Activated B cell treated with CpG ODN at 0.5 μM for 24 hours (primary cell): Measurements from ENCODE around the gene CHMP2A. TPM values are rescaled to one million over a fixed set of nuclear protein-coding genes. Genes with fewer than 3 reads are reported as not detected.
"Not testable (repeated sequence)": the region's sequence is repeated elsewhere in the genome, so short reads cannot be mapped to it uniquely, and the experiment has no call there.

Experiments
- ATAC-seq: fragments of 200-7000 bp; cut with Tn5 transposase; one replicate; pipeline ENCODE4 v1.10.0; 2021; ENCODE audit warnings: low read depth, mild to moderate bottlenecking, moderate library complexity
- CTCF ChIA-PET: fragments of 350-600 bp; sonication (Branson Sonifier 250); formaldehyde crosslinking; loops from one replicate; lab custom pipeline; 2021; ENCODE audit warnings: antibody characterized with exemption; lab: Charles Lee
- POLR2A ChIA-PET: fragments of 350-600 bp; sonication (Branson Sonifier 250); formaldehyde crosslinking; loops from one replicate; lab custom pipeline; 2021; ENCODE audit warnings: antibody characterized with exemption; lab: Charles Lee
- DNase-seq: peaks from one replicate; pipeline ENCODE4 v3.0.0; 2022
- H3K27ac Mint-ChIP-seq: one replicate; pipeline ENCODE4 v1.8.0; 2020; ENCODE audit warnings: mixed read lengths
- H3K27me3 Mint-ChIP-seq: one replicate; pipeline ENCODE4 v1.8.0; 2021; ENCODE audit warnings: mixed read lengths
- H3K36me3 Mint-ChIP-seq: one replicate; pipeline ENCODE4 v1.8.0; 2021; ENCODE audit warnings: low read depth, mixed read lengths
- H3K4me1 Mint-ChIP-seq: one replicate; pipeline ENCODE4 v1.8.0; 2021; ENCODE audit warnings: mixed read lengths
- H3K4me3 Mint-ChIP-seq: one replicate; pipeline ENCODE4 v1.8.0; 2020; ENCODE audit warnings: mild to moderate bottlenecking, mixed read lengths
- H3K9me3 Mint-ChIP-seq: one replicate; pipeline ENCODE4 v1.8.0; 2020; ENCODE audit warnings: mixed read lengths
- CTCF ChIP-seq: fragments of 200-600 bp; IDR thresholded peaks from one replicate; pipeline ENCODE4 v1.8.0; 2022; ENCODE audit warnings: antibody characterized with exemption, mild to moderate bottlenecking
- intact Hi-C: fragments of 100-400 bp; cut with micrococcal nuclease; formaldehyde crosslinking; loops from one replicate; pipeline ENCODE4 v1.15.1; 2024
- total RNA-seq: library from RNA; stranded (reverse); gene quantifications from 2 replicates; pipeline ENCODE4 v1.2.3, GENCODE V29; 2022

CHMP2A gene
- total RNA-seq, 1 donor from 2014 or later = 95.6 TPM

GRCh38 chr19:58545286-58546018, 9.5 kb downstream of the CHMP2A start:
- Mint-ChIP-seq H3K9me3 (no peaks in the 10 kb centered on the region), H3K4me1 (peaks cover 27% of the 10 kb centered on the region), H3K27ac (peak overlapping the region; percentile 87), H3K27me3 (peaks cover 10% of the 10 kb centered on the region), H3K4me3 (peak overlapping the region; percentile 91), H3K36me3 (peaks cover 59% of the 10 kb centered on the region)
- CTCF ChIA-PET = no interaction called here
- POLR2A ChIA-PET = interaction anchor here (1.3 to 4.1 kb wide), 5 partner anchors 9 to 183 kb away, joined by 6 to 82 read pairs (median 19); partner anchors contain the start of genes CHMP2A, MZF1, UBE2M and ZBTB45
- intact Hi-C loops = loop anchor here (2.0 kb wide), 1 partner anchor 79 kb away; the partner anchor contains the start of gene ZNF324
- no peak for ATAC-seq
- DNase-seq = no peak
- no peak for TF ChIP-seq CTCF

GRCh38 chr19:58544591-58545285, 10.2 kb downstream of the CHMP2A start:
- peaks cover 52% of the 10 kb centered on the region for H3K36me3 Mint-ChIP-seq
- no peak for DNase-seq
- peak overlapping the region; percentile 87 for H3K27ac Mint-ChIP-seq
- peaks cover 27% of the 10 kb centered on the region for H3K4me1 Mint-ChIP-seq
- CTCF ChIA-PET = interaction anchor here (1.4 kb wide), 1 partner anchor 24 kb away, joined by 17 read pairs; the partner anchor contains the start of gene ZBTB45
- intact Hi-C loops = loop anchor here (1.0 to 2.0 kb wide), 10 partner anchors 11 to 361 kb away; partner anchors contain the start of genes CHMP2A, MZF1, ZBTB45 and ZNF274
- no peaks in the 10 kb centered on the region for H3K9me3 Mint-ChIP-seq
- POLR2A ChIA-PET = interaction anchor here (0.5 to 4.1 kb wide), 26 partner anchors 9 to 863 kb away, joined by 3 to 82 read pairs (median 5); partner anchors contain the start of genes CHMP2A, MZF1, UBE2M and ZBTB45
- H3K27me3 Mint-ChIP-seq = peaks cover 10% of the 10 kb centered on the region
- peak; percentile 39 for ATAC-seq
- peak overlapping the region; percentile 94 for H3K4me3 Mint-ChIP-seq
- no peak for TF ChIP-seq CTCF

GRCh38 chr19:58543826-58544590, 10.9 kb downstream of the CHMP2A start, which contains the start of gene TRIM28:
TSS of gene TRIM28 (plus strand) at chr19:58544064. CDS start at chr19:58544758, 694 bp downstream.
- ChIA-PET CTCF (interaction anchor here (1.4 kb wide), 1 partner anchor 24 kb away, joined by 17 read pairs; the partner anchor contains the start of gene ZBTB45), POLR2A (interaction anchor here (0.5 to 4.1 kb wide), 28 partner anchors 9 to 862 kb away, joined by 3 to 82 read pairs (median 5); partner anchors contain the start of genes CHMP2A, MZF1, UBE2M and ZBTB45)
- intact Hi-C loops = loop anchor here (1.0 to 2.0 kb wide), 10 partner anchors 11 to 361 kb away; partner anchors contain the start of genes CHMP2A, MZF1, ZBTB45 and ZNF274
- H3K27me3 Mint-ChIP-seq = peaks cover 16% of the 10 kb centered on the region
- H3K27ac Mint-ChIP-seq = peak within 1 kb of the TSS; percentile 98
- peaks cover 45% of the 10 kb centered on the region for H3K36me3 Mint-ChIP-seq
- ATAC-seq (peak; percentile 87), DNase-seq (peak; percentile 100)
- peak within 1 kb of the TSS; percentile 94 for H3K4me3 Mint-ChIP-seq
- H3K9me3 Mint-ChIP-seq = no peaks in the 10 kb centered on the region
- peaks cover 27% of the 10 kb centered on the region for H3K4me1 Mint-ChIP-seq
- no peak for TF ChIP-seq CTCF

GRCh38 chr19:58542641-58543372, 12.1 kb downstream of the CHMP2A start:
- intact Hi-C loops, H3K4me3 Mint-ChIP-seq, DNase-seq, H3K9me3 Mint-ChIP-seq, H3K27ac Mint-ChIP-seq, ATAC-seq: not testable (repeated sequence)
- CTCF ChIA-PET = interaction anchor here (1.4 kb wide), 1 partner anchor 22 kb away, joined by 17 read pairs; the partner anchor contains the start of gene ZBTB45
- peaks cover 34% of the 10 kb centered on the region for H3K36me3 Mint-ChIP-seq
- peaks cover 19% of the 10 kb centered on the region for H3K27me3 Mint-ChIP-seq
- peaks cover 32% of the 10 kb centered on the region for H3K4me1 Mint-ChIP-seq
- POLR2A ChIA-PET = interaction anchor here (0.6 to 4.1 kb wide), 14 partner anchors 8 to 484 kb away, joined by 3 to 82 read pairs (median 5); partner anchors contain the start of genes CHMP2A, UBE2M, ZBTB45 and ZNF324

GRCh38 chr19:58539169-58539559, 15.7 kb downstream of the CHMP2A start:
- CTCF ChIA-PET = not testable (repeated sequence)

More at GRCh38 chr19:58539169-58539559, 15.7 kb downstream of the CHMP2A start:
- Mint-ChIP-seq H3K27me3 (peaks cover 19% of the 10 kb centered on the region), H3K4me1 (peaks cover 13% of the 10 kb centered on the region)
- H3K9me3 Mint-ChIP-seq, H3K27ac Mint-ChIP-seq, intact Hi-C loops, H3K4me3 Mint-ChIP-seq, DNase-seq, H3K36me3 Mint-ChIP-seq, ATAC-seq: not testable (repeated sequence)
- POLR2A ChIA-PET = interaction anchor here (1.8 kb wide), 1 partner anchor 19 kb away, joined by 13 read pairs; the partner anchor contains the start of gene ZBTB45
